ENCODE data around the gene PHLDA1. TPM values are rescaled to one million over a fixed set of nuclear protein-coding genes. Genes with fewer than 3 reads are reported as not detected.

PHLDA1 gene
- polyA plus RNA-seq, 1 donor from 2014 or later, result 11.5 TPM

Other genes starting within 250 kb of the PHLDA1 start
- gene NAP1L1, start 52.9 kb upstream of the PHLDA1 start, polyA plus RNA-seq (ENCODE audit: insufficient read depth, low read depth, low replicate concordance), result 331 TPM